H1 (cell line): ENCODE results near the gene HIBADH. TPM values are rescaled to one million over a fixed set of nuclear protein-coding genes. Genes with fewer than 3 reads are reported as not detected.

ENCODE experiments used
- CTCF ChIA-PET: fragments of 300-600 bp; sonication (Branson Sonifier 250); formaldehyde crosslinking; loops from one replicate; lab custom pipeline; 2021; ENCODE audit not compliant: partially characterized antibody; lab: Charles Lee
- POLR2A ChIA-PET: fragments of 300-600 bp; sonication (Branson Sonifier 250); formaldehyde crosslinking; loops from one replicate; lab custom pipeline; 2021; ENCODE audit warnings: inconsistent platforms; ENCODE audit not compliant: partially characterized antibody; lab: Charles Lee
- DNase-seq, 2 experiments: peaks; one replicate each; pipeline versions ENCODE4 v3.0.0 to v3.0.0-alpha.2; 2010 to 2022; ENCODE audit warnings: low spot score in 2 of 2, low read depth in 1 of 2, mixed read lengths in 1 of 2
- FAIRE-seq: peaks from 2 replicates; lab custom pipeline; 2011; peaks lifted over from hg19 to GRCh38; lab: Jason Lieb, UNC
- H2AFZ ChIP-seq: 2 replicates; pipeline ENCODE4 v1.8.1; 2012; ENCODE audit warnings: low read length, inconsistent platforms
- H2AK5ac ChIP-seq: 2 replicates; pipeline ENCODE4 v1.6.1; 2013; ENCODE audit warnings: low read depth, low read length
- H2BK120ac ChIP-seq: replicated peaks from 2 replicates; pipeline ENCODE3; 2013; ENCODE audit warnings: low read depth, low read length, inconsistent platforms
- H2BK12ac ChIP-seq: 2 replicates; pipeline ENCODE4 v1.6.1; 2013; ENCODE audit warnings: low read depth, low read length
- H2BK15ac ChIP-seq: 2 replicates; pipeline ENCODE4 v1.6.1; 2013; ENCODE audit warnings: low read length
- H2BK20ac ChIP-seq: 2 replicates; pipeline ENCODE4 v1.6.1; 2013; ENCODE audit warnings: low read length
- H2BK5ac ChIP-seq: 2 replicates; pipeline ENCODE4 v1.6.1; 2013; ENCODE audit warnings: low read depth, low read length
- H3K14ac ChIP-seq: 2 replicates; pipeline ENCODE4 v1.6.1; 2013; ENCODE audit warnings: inconsistent platforms; ENCODE audit not compliant: insufficient read length
- H3K18ac ChIP-seq: 2 replicates; pipeline ENCODE4 v1.6.1; 2013; ENCODE audit warnings: low read length; ENCODE audit errors: extremely low read depth
- H3K23ac ChIP-seq: 2 replicates; pipeline ENCODE4 v1.6.1; 2013; ENCODE audit warnings: inconsistent platforms; ENCODE audit not compliant: insufficient read length
- H3K23me2 ChIP-seq: 2 replicates; pipeline ENCODE4 v1.6.1; 2013; ENCODE audit warnings: low read depth, low read length
- H3K27ac ChIP-seq: 2 replicates; pipeline ENCODE4 v1.6.1; 2011; ENCODE audit warnings: low read depth, low read length, inconsistent platforms
- H3K27me3 ChIP-seq, 4 experiments: replicated peaks in 1 of 4; 1 replicate in 1 of 4; 2 replicates in 3 of 4; pipeline versions ENCODE4 v1.6.1 to v1.8.1; 2011 to 2013; ENCODE audit warnings: low read length in 3 of 4, mild to moderate bottlenecking in 3 of 4, inconsistent platforms in 2 of 4, mixed read lengths in 2 of 4, moderate library complexity in 1 of 4; ENCODE audit not compliant: control insufficient read depth in 3 of 4, insufficient read depth in 3 of 4; ENCODE audit errors: extremely low read depth in 1 of 4
- H3K36me3 ChIP-seq, 4 experiments: 2 replicates each; pipeline versions ENCODE4 v1.6.1 to v1.8.1; 2011 to 2013; ENCODE audit warnings: mild to moderate bottlenecking in 4 of 4, low read length in 3 of 4, moderate library complexity in 2 of 4, control low read depth in 1 of 4, inconsistent platforms in 1 of 4; ENCODE audit not compliant: insufficient read depth in 4 of 4, control insufficient read depth in 2 of 4
- H3K4ac ChIP-seq: replicated peaks from 2 replicates; pipeline ENCODE3; 2013; ENCODE audit warnings: low read length, low read depth, mixed read lengths, inconsistent platforms; ENCODE audit not compliant: insufficient read length
- H3K4me1 ChIP-seq, 4 experiments: replicated peaks in 1 of 4; 1 replicate in 1 of 4; 2 replicates in 3 of 4; pipeline versions ENCODE4 v1.6.1 to v1.8.1; 2011 to 2013; ENCODE audit warnings: low read length in 3 of 4, inconsistent platforms in 2 of 4, mixed read lengths in 1 of 4; ENCODE audit not compliant: insufficient read depth in 4 of 4, control insufficient read depth in 3 of 4
- H3K4me2 ChIP-seq, 2 experiments: 2 replicates each; pipeline versions ENCODE4 v1.6.1 to v1.8.1; 2011 to 2013; ENCODE audit warnings: low read depth in 2 of 2, low read length in 2 of 2, control low read depth in 1 of 2, inconsistent platforms in 1 of 2, mild to moderate bottlenecking in 1 of 2; ENCODE audit not compliant: insufficient read depth in 1 of 2
- H3K4me3 ChIP-seq, 4 experiments: fragments of 200-600, 300-600 bp in 1 of 4; sonication (generic), shearing (Covaris generic), sonication (Bioruptor Twin) in 1 of 4; 2 replicates each; pipeline versions ENCODE4 v1.5.1 to v1.8.1; 2011 to 2016; ENCODE audit warnings: low read length in 4 of 4, low read depth in 3 of 4, control low read depth in 2 of 4, inconsistent platforms in 2 of 4, mild to moderate bottlenecking in 2 of 4, mixed read lengths in 1 of 4, moderate library complexity in 1 of 4; ENCODE audit not compliant: insufficient read depth in 2 of 4; ENCODE audit errors: extremely low read depth in 1 of 4
- H3K56ac ChIP-seq: replicated peaks from 2 replicates; pipeline ENCODE3; 2013; ENCODE audit warnings: low read depth, mild to moderate bottlenecking, mixed read lengths, low read length, inconsistent platforms; ENCODE audit not compliant: insufficient read length
- H3K79me1 ChIP-seq: 2 replicates; pipeline ENCODE4 v1.6.1; 2013; ENCODE audit warnings: low read depth, low read length, control low read depth
- H3K79me2 ChIP-seq, 2 experiments: 2 replicates each; pipeline versions ENCODE4 v1.6.1 to v1.8.1; 2012 to 2013; ENCODE audit warnings: low read length in 2 of 2, mild to moderate bottlenecking in 2 of 2, inconsistent platforms in 1 of 2; ENCODE audit not compliant: insufficient read depth in 2 of 2, control insufficient read depth in 1 of 2
- H3K9ac ChIP-seq, 4 experiments: replicated peaks in 1 of 4; 1 replicate in 1 of 4; 2 replicates in 3 of 4; pipeline versions ENCODE4 v1.6.1 to v1.8.1; 2011 to 2013; ENCODE audit warnings: low read depth in 3 of 4, low read length in 3 of 4, control low read depth in 2 of 4, mild to moderate bottlenecking in 2 of 4, moderate library complexity in 2 of 4, inconsistent platforms in 1 of 4; ENCODE audit errors: extremely low read depth in 1 of 4
- H3K9me3 ChIP-seq, 2 experiments: 2 replicates each; pipeline versions ENCODE4 v1.6.1 to v1.8.1; 2012 to 2013; ENCODE audit warnings: mild to moderate bottlenecking in 2 of 2, moderate library complexity in 2 of 2, control low read depth in 1 of 2, inconsistent platforms in 1 of 2, low read depth in 1 of 2, low read length in 1 of 2, mixed read lengths in 1 of 2; ENCODE audit not compliant: insufficient read depth in 2 of 2
- H4K20me1 ChIP-seq, 2 experiments: replicated peaks in 1 of 2; 2 replicates each; pipeline versions ENCODE3 to v1.8.1; 2011 to 2013; ENCODE audit warnings: inconsistent platforms in 2 of 2, low read length in 2 of 2, mild to moderate bottlenecking in 1 of 2; ENCODE audit not compliant: insufficient read depth in 2 of 2, control insufficient read depth in 1 of 2
- H4K5ac ChIP-seq: 2 replicates; pipeline ENCODE4 v1.6.1; 2013; ENCODE audit warnings: low read length, low read depth, mixed read lengths, inconsistent platforms; ENCODE audit not compliant: insufficient read length
- H4K8ac ChIP-seq: 2 replicates; pipeline ENCODE4 v1.8.0; 2013; ENCODE audit warnings: mild to moderate bottlenecking, moderate library complexity, low read length, inconsistent platforms; ENCODE audit not compliant: insufficient read depth; ENCODE audit errors: extremely low read depth
- H4K91ac ChIP-seq: replicated peaks from 2 replicates; pipeline ENCODE3; 2013; ENCODE audit warnings: low read length, mixed read lengths, inconsistent platforms; ENCODE audit not compliant: insufficient read length
- ASH2L ChIP-seq: fragments of 200-600, 300-600 bp; sonication (generic); IDR thresholded peaks from one replicate; pipeline ENCODE4 v1.7.1; 2017; ENCODE audit warnings: low read length
- BRCA1 ChIP-seq: IDR thresholded peaks from 2 replicates; pipeline ENCODE4 v1.6.1; 2012; ENCODE audit warnings: low read depth, low read length, improper control_type of control experiment
- CEBPB ChIP-seq: IDR thresholded peaks from 2 replicates; pipeline ENCODE4 v1.6.1; 2012; ENCODE audit warnings: low read depth, low read length
- CTCF ChIP-seq, 3 experiments: IDR thresholded peaks; 1 replicate in 2 of 3; 2 replicates in 1 of 3; pipeline versions ENCODE4 v1.5.1 to v1.6.1; 2011; ENCODE audit warnings: low read length in 3 of 3, mild to moderate bottlenecking in 3 of 3, inconsistent platforms in 2 of 3, low read depth in 1 of 3, moderate library complexity in 1 of 3; ENCODE audit not compliant: insufficient read depth in 1 of 3; ENCODE audit errors: control extremely low read depth in 1 of 3
- EP300 ChIP-seq, 2 experiments: IDR thresholded peaks; 1 replicate in 1 of 2; 2 replicates in 1 of 2; pipeline ENCODE4 v1.6.1; 2011 to 2012; ENCODE audit warnings: low read depth in 2 of 2, low read length in 2 of 2, mild to moderate bottlenecking in 2 of 2, borderline replicate concordance in 1 of 2, inconsistent platforms in 1 of 2, moderate library complexity in 1 of 2
- HDAC6 ChIP-seq: IDR thresholded peaks from one replicate; pipeline ENCODE4 v1.7.1; 2012; ENCODE audit warnings: low read depth, mild to moderate bottlenecking, inconsistent platforms, low read length, moderate library complexity
- KDM4A ChIP-seq: IDR thresholded peaks from one replicate; pipeline ENCODE4 v1.7.1; 2012; ENCODE audit warnings: low read depth, mild to moderate bottlenecking, moderate library complexity, low read length, inconsistent platforms; ENCODE audit not compliant: severe bottlenecking
- NANOG ChIP-seq: IDR thresholded peaks from 2 replicates; pipeline ENCODE4 v1.6.1; 2011; ENCODE audit warnings: low read length, low read depth, mild to moderate bottlenecking, inconsistent platforms; ENCODE audit not compliant: insufficient read depth, poor library complexity, severe bottlenecking
- POLR2AphosphoS5 ChIP-seq: IDR thresholded peaks from 2 replicates; pipeline ENCODE4 v1.6.1; 2011; ENCODE audit warnings: low read depth, low read length
- SIN3A ChIP-seq, 2 experiments: IDR thresholded peaks in 1 of 2; conservative IDR thresholded peaks in 1 of 2; 2 replicates each; pipeline ENCODE4 v1.6.1; 2011 to 2012; ENCODE audit warnings: low read length in 2 of 2, improper control_type of control experiment in 1 of 2, low read depth in 1 of 2, mild to moderate bottlenecking in 1 of 2
- SUZ12 ChIP-seq: fragments of 200-600 bp; sonication (generic); IDR thresholded peaks from 2 replicates; pipeline ENCODE4 v1.6.1; 2012; ENCODE audit warnings: mild to moderate bottlenecking, inconsistent platforms, low read length, moderate library complexity, mixed read lengths
- TEAD4 ChIP-seq: IDR thresholded peaks from 2 replicates; pipeline ENCODE4 v1.6.1; 2012; ENCODE audit warnings: low read depth, low read length, inconsistent platforms, mixed read lengths
- ZNF274 ChIP-seq: IDR thresholded peaks from 2 replicates; pipeline ENCODE4 v1.7.0; 2012; ENCODE audit warnings: low read length, borderline replicate concordance; ENCODE audit errors: extremely low read depth
- polyA plus RNA-seq, 7 experiments: library from polyadenylated mRNA; depleted of rRNA in 3 of 7; stranded (reverse) in 5 of 7; unstranded in 2 of 7; fragments of >200 nt in 5 of 7; fragments of 200-250 nt in 2 of 7; gene quantifications; 1 replicate in 5 of 7; 2 replicates in 1 of 7; 4 replicates in 1 of 7; pipeline versions ENCODE4 v1.2.1 to v1.2.3, GENCODE V29; 2011 to 2013; ENCODE audit warnings: missing spikeins in 2 of 7, mixed read lengths in 2 of 7
- total RNA-seq: library from RNA; stranded (reverse); fragmentation: NEBNext Ultra II Directional; extraction: Animal tissue kit (Norgen Biotek cat#: 25700); gene quantifications from 2 replicates; pipeline ENCODE4 v1.2.1, GENCODE V29; 2021

HIBADH gene
- total and polyA plus RNA-seq, 2 of the 8 experiments (the other 6 are each of a cell fraction or from before 2014, with no cell fraction given) = 30.1 to 39.5 TPM

GRCh38 chr7:27686315-27686714 is 23.6 kb upstream of the HIBADH start:
- Histone ChIP-seq H3K9me3 (no peaks in the 10 kb centered on the region), H3K56ac (no peak overlapping the region), H2BK12ac (no peak overlapping the region), H4K8ac (no peak overlapping the region), H3K27ac (no peak overlapping the region), H2BK20ac (no peak overlapping the region), H4K91ac (no peak overlapping the region), H2BK15ac (no peak overlapping the region), H2AFZ (no peak overlapping the region), H3K23me2 (no peaks in the 10 kb centered on the region), H3K4me2 (no peak overlapping the region), H2BK120ac (no peak overlapping the region), H3K4me3 (no peak overlapping the region), H3K36me3 (no peaks in the 10 kb centered on the region), H3K79me1 (no peaks in the 10 kb centered on the region), H3K27me3 (no peaks in the 10 kb centered on the region), H3K4me1 (peaks cover 0 to 3% (median 0%) of the 10 kb centered on the region in 4 experiments; a peak in 2 of 7 replicates), H3K14ac (no peak overlapping the region), H3K4ac (no peak overlapping the region), H2BK5ac (no peak overlapping the region), H3K18ac (no peak overlapping the region), H2AK5ac (no peak overlapping the region), H4K20me1 (no peaks in the 10 kb centered on the region), H4K5ac (no peak overlapping the region), H3K79me2 (no peaks in the 10 kb centered on the region), H3K9ac (no peak overlapping the region), H3K23ac (no peak overlapping the region)
- CTCF ChIA-PET = interaction anchor here (0.6 to 1.0 kb wide), 2 partner anchors 25 to 54 kb away, joined by 3 to 4 read pairs; no protein-coding TSS in a partner anchor
- POLR2A ChIA-PET = no interaction called here
- FAIRE-seq (no peak), DNase-seq (no peak)
- TF ChIP-seq SIN3A (conservative IDR thresholded peaks at IDR 0.05 in 1 of 2, IDR thresholded peaks at IDR 0.05 in 1 of 2; ENCODE audit: low read depth in 1 of 2, low read length in 2 of 2) (no peak), SUZ12 (no peak), ASH2L (no peak), EP300 (IDR thresholded peaks at IDR 0.05; ENCODE audit: borderline replicate concordance in 1 of 2, low read depth in 2 of 2, low read length in 2 of 2) (no peak), KDM4A (no peak), ZNF274 (no peak), POLR2AphosphoS5 (no peak), CEBPB (no peak), CTCF (IDR thresholded peaks at IDR 0.05; ENCODE audit: control extremely low read depth in 1 of 3, insufficient read depth in 1 of 3, low read depth in 1 of 3, low read length in 3 of 3) (no peak), HDAC6 (no peak), NANOG (no peak), TEAD4 (no peak), BRCA1 (no peak)
